HPDE6-E6E7 (cell line): ENCODE measurements around the gene SPTSSA.
"Not testable (repeated sequence)": the region's sequence is repeated elsewhere in the genome, so short reads cannot be mapped to it uniquely, and the experiment has no call there.

Experiments used
- DNase-seq: peaks from one replicate; pipeline ENCODE4 v3.0.0; 2011; ENCODE audit warnings: missing footprints; ENCODE audit errors: extremely low spot score

SPTSSA gene, protein sequence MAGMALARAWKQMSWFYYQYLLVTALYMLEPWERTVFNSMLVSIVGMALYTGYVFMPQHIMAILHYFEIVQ

GRCh38 chr14:34462132-34462893 lies at the start of gene SPTSSA:
TSS of gene SPTSSA (minus strand) at chr14:34462240. CDS start at chr14:34462207, 33 bp downstream.
- peak; percentile 90 for DNase-seq

- no peak for DNase-seq
Observed at GRCh38 chr14:34507884-34508283, 45.8 kb upstream of the SPTSSA start.

GRCh38 chr14:34507459-34507858 lies 45.4 kb upstream of the SPTSSA start:
- no peak for DNase-seq

DNA sequence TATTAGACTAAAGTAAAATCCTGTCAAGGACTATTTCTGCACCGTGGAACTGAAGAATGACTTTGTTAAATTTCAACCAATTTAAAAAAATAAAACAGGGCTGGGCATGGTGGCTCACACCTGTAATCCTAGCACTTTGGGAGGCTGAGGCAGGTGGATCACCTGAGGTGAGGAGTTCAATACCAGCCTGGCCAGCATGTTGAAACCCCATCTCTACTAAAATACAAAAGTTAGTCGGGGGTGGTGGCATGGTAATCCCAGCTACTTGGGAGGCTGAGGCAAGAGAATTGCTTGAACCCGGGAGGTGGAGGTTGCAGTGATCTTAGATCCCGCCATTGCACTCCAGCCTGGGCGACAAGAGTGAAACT lies 43.1 kb upstream of the SPTSSA start:
- DNase-seq = not testable (repeated sequence)

DNA sequence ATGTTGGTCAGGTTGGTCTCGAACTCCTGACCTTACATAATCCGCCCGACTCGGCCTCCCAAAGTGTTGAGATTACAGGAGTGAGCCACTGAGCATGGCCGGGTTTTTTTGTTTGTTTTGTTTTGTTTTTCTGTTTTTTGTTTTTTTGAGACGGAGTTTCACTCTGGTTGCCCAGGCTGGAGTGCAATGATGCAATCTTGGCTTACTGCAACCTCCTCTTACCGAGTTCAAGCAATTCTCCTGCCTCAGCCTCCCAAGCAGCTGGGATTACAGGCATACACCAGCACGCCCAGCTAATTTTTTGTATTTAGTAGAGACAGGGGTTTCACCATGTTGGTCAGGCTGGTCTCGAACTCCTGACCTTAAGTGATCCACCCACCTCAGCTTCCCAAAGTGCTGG lies 42.0 kb upstream of the SPTSSA start:
- not testable (repeated sequence) for DNase-seq

DNA sequence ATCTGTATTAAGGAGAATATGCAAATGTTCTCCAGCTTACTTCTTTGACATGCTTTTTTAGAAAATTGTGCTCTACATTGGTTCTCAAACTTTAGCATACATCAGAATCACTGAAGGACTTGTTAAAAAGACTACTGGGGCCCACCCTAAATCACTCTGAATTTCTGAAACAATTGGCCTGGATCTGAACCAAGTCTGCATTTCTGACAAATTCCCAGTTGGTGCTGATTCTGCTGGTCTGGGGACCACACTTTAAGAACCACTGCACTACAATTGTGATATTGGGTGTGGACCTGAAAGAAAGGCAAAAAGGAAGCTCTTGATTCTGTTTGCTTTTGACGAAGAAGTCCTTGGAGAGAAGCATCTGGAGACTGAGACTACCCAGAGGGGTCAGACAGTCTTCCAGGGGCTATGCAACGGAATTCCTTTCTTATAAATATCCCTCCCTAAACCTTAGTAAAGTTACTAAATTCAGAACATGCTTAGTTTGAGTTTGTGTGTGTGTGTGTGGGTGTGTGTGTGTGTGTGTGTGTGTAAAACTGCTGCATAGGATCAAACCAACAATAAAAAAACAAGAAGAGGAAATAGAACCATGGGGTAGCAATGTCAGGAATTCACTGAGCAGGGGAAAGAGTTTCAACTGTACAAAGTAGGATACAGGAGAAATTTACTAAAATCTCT lies 40.6 kb upstream of the SPTSSA start:
- no peak for DNase-seq

- no peak for DNase-seq
Observed at GRCh38 chr14:34502001-34502400, 40.0 kb upstream of the SPTSSA start.

- DNase-seq = no peak
Observed at GRCh38 chr14:34501004-34501580, 39.1 kb upstream of the SPTSSA start.

DNA sequence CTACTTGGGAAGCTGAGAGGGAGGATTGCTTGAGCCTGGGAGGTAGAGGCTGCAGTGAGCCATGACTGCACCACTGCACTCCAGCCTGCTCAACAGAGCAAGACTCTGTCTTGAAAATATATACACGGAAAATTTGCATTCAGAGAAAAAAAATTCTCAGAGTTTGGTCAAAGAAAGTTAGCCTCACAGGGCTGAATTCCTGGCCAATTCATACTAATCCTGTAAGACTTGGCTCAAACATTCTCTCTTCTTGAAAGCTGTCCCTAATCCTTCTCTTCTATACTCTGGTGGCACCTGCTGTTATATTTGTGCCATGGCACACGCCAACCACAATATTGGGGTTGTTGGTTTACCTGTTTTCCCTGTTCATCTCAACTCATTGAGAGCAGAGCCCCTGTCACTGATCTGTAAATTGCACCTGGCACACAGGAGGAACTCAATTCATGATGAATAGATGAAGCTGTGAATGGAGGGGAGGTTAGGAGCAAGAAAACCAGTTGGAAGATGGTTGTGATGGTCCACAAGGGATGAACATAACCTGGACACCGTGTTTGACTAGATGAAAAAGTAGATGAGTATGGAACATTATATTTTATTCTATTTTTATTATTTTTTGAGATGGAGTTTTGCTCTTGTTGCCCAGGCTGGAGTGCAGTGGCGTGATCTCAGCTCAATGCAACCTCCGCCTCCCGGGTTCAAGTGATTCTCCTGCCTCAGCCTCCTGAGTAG lies 36.8 kb upstream of the SPTSSA start:
- no peak for DNase-seq

- DNase-seq = peak; percentile 97
Observed at GRCh38 chr14:34496679-34497513, 34.9 kb upstream of the SPTSSA start.

DNA sequence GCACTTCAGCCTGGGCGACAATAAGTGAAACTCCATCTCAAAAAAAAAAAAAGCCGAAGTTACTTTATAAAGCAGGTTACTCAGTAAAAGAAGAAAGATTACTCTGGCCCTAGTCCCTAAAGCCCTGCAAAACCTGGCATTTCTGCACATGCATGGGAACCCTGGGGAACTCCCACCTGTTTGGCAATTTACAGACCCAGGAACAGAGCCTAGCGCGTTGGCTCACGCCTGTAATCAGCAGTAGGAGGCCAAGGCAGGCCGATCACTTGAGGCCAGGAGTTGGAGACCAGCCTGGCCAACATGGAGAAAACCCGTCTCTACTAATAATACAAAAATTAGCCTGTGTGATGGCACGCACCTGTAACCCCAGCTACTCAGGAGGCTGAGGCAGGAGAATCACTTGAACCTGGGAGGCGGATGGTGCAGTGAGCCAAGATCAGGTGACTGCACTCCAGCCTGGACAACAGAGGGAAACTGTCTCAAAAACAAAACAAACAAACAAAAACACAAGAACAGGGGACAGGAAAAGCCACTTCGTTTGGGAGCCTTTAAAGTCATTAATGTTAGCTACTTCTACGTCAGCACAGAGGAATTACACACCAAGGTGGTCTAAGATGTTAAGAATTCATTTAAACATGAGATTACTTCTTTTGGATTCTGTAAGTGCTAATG lies 34.1 kb upstream of the SPTSSA start:
- no peak for DNase-seq

DNA sequence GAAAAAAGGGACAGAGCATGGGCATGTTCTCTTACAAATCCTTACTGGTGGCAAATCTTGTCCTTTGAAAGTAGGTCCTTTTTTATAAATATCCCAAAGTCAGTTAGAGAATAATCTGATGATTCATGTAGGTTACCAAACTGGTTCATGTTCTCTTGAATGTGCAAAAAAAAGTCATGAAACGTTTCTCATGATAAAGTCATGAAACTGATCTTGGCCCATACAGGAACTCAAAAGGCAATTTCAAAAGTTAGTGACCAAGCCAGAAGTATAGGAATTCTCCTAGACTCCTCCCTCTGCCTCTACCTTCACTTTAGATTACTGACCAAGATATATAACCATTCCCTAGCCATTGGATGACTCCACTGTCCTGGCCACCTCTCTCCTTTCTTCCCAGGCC lies 27.3 kb upstream of the SPTSSA start:
- no peak for DNase-seq

DNA sequence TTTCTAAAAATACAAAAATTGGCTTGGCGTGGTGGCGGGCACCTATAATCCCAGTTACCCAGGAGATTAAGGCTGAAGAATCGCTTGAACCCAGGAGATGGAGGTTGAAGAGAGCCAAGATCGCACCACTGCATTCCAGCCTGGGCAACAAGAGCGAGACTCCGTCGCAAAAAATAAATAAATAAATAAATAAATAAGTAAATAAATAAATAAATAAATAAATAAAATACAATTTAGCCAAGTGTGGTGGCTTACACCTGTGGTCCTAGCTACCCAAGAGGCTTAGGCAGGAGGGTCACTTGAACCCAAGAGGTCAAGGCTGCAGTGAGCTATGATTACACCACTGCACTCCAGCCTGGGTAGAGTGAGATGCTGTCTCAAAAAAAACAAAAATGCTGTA lies 26.5 kb upstream of the SPTSSA start:
- no peak for DNase-seq

- no peak for DNase-seq
Observed at GRCh38 chr14:34484726-34485125, 22.7 kb upstream of the SPTSSA start.

GRCh38 chr14:34482463-34482862 lies 20.4 kb upstream of the SPTSSA start:
- DNase-seq = no peak

GRCh38 chr14:34479694-34480093 lies 17.7 kb upstream of the SPTSSA start:
- DNase-seq = no peak

- DNase-seq = no peak
Observed at GRCh38 chr14:34478261-34478660, 16.2 kb upstream of the SPTSSA start.

GRCh38 chr14:34476036-34476435 lies 14.0 kb upstream of the SPTSSA start:
- not testable (repeated sequence) for DNase-seq

- DNase-seq = no peak
Observed at GRCh38 chr14:34475163-34475562, 13.1 kb upstream of the SPTSSA start.

DNA sequence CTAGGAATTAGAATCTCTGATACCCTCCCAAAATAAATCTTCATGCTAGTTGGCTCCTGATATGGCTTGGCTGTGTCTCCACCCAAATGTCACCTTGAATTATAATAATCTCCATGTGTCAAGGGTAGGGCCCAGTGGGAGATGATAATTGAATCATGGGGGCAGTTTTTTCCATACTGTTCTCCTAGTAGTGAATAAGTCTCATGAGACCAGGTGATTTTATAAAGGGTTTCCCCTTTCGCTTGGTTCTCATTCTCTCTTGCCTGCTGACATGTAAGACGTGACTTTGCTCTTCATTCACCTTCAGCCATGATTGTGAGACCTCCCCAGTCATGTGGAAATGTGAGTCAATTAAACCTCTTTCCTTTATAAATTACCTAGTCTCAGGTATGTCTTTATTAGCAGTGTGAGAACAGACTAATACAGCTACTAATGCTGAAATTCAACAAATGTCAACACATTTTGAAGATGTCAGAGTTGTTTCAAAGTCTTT lies 12.2 kb upstream of the SPTSSA start:
- DNase-seq = no peak
